HG02943 (cell line): Measurements from ENCODE around the gene PPP1R2.
A peak's percentile ranks its signal among the peaks of the same experiment; 100 is the strongest.
"Not testable (repeated sequence)": the region's sequence is repeated elsewhere in the genome, so short reads cannot be mapped to it uniquely, and the experiment has no call there.

ENCODE experiments used
- ATAC-seq: cut with Tn5 transposase; IDR thresholded peaks from one replicate; pipeline ENCODE4 v1.9.1; 2021; ENCODE audit warnings: mild to moderate bottlenecking, low read depth, moderate library complexity; ENCODE audit not compliant: unreplicated experiment

The PPP1R2 gene

GRCh38 chr3:195542698-195543499 is at the start of gene PPP1R2:
TSS of gene PPP1R2 (minus strand) at chr3:195543325. CDS start at chr3:195543025, 300 bp downstream.
- peak; percentile 70 for ATAC-seq

DNA sequence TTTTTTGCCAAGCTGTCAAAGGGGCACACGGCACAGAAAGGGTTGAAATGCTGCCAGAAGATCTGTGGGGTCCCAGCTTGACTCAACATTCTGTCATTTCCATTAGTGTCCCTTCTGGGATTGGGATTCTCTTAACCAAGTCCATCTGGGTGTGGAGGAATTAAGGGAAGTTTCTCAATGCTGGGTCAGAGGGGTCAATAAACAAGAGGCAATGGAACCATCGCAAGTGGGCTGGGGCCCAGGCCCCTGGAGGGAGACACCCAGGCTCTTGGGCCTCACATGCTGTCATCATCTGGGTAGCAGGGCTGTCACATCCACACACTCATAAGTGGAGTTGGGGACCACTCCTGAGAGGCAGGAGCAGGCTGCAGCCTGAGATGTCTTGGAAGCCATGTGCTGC is 48.7 kb upstream of the PPP1R2 start:
- no peak for ATAC-seq

GRCh38 chr3:195591220-195591619 is 48.1 kb upstream of the PPP1R2 start:
- no peak for ATAC-seq

GRCh38 chr3:195590381-195590780 is 47.3 kb upstream of the PPP1R2 start:
- ATAC-seq: not testable (repeated sequence)

DNA sequence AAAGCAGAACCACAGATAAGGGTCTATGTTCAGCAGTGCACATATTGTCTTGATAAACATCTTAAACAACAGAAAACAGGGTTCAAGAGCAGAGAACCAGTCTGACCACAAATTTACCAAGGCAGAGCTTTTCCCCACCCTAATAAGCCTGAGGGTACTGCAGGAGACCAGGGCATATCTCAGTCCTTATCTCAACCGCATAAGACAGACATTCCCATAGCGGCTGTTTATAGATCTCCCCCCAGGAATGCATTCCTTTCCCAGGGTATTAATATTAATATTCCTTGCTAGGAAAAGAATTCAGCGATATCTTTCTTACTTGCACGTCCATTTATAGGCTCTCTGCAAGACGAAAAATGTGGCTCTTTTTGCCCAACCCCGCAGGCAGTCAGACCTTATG is 46.7 kb upstream of the PPP1R2 start:
- ATAC-seq: not testable (repeated sequence)

DNA sequence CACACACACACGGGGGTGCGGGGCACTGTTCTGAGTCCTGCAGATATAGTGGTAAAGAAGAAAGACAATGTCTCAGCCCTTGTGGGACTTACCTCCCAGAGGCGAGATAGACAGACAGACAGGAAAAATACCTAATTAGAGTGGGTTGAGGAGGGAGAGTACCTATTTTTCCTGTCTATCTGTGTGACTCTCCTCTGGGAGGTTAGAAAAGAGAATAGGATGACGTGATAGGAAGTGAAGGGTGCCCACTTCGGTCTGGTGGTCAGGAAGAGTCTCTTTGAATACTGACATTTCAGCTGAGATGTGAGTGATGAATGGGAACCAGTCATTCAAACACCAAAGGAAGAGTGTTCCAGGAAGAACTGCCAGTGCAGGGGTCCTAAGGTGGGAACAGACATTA is 44.7 kb upstream of the PPP1R2 start:
- ATAC-seq: no peak

DNA sequence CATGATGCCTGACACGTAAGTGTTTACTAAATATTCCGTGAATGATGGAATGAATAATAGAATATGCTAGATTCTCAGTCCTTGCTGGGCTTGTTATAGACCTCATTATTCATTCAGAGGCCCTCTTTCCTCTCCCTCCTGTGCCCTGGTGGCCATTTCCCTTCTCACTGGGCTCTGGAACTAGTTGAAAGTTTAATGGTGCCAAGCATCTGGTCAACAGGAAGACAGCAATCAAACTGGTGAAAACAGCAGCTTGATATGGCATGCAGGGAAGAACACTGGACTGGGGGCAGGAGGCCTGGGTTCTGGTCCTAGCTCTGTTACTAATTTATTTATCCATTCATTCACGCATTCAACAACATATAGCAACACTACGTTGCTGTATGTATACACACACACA is 44.3 kb upstream of the PPP1R2 start:
- no peak for ATAC-seq

DNA sequence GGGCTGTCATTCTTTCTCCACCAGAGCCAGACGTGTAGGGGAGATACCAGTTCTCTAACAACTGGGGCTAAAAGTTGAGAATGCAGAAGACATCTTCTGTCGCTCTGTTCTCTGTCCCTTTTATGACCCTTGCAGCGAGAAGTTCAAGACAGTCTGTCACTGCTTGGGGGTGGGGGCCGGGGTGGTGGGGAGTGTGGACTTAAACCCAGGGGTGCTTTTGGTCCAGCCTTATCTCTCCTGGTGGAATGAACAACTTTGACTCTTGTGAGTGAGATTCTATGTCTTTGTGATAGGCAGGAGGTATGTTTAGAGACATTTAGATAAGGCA is 41.4 kb upstream of the PPP1R2 start:
- no peak for ATAC-seq

GRCh38 chr3:195583831-195584542 is 40.9 kb upstream of the PPP1R2 start, which contains the start of gene APOD:
TSS of gene APOD (minus strand) at chr3:195583940. CDS start at chr3:195579461, 4,479 bp downstream.
- ATAC-seq: no peak

GRCh38 chr3:195582947-195583346 is 39.8 kb upstream of the PPP1R2 start:
- no peak for ATAC-seq

GRCh38 chr3:195580744-195581443 is 37.8 kb upstream of the PPP1R2 start:
- ATAC-seq: no peak

DNA sequence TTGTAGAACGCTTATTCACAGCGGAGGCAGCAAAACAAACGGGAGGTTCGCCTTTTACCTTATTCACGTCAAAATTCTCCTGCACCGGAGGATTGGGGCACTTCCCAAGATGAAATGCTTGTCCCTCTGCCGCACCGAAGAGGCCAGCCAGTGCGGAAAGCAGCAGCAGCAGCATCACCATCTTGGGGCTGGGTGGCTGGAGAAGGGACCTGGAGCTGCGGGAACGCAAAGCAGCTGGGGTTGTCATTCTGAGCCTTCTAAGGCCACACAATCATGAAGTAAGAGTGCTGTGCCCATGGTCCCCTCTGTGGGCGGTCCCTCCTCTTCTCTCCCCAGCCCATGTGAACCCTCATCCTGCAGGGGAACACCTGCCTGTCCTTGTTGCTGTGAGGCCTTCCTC is 36.2 kb upstream of the PPP1R2 start:
- no peak for ATAC-seq

GRCh38 chr3:195578565-195578964 is 35.4 kb upstream of the PPP1R2 start:
- ATAC-seq: no peak

GRCh38 chr3:195577645-195578177 is 34.6 kb upstream of the PPP1R2 start:
- no peak for ATAC-seq

- ATAC-seq: no peak
Measured at GRCh38 chr3:195574497-195575304, 31.6 kb upstream of the PPP1R2 start.

GRCh38 chr3:195573611-195574496 is 30.7 kb upstream of the PPP1R2 start:
- no peak for ATAC-seq

DNA sequence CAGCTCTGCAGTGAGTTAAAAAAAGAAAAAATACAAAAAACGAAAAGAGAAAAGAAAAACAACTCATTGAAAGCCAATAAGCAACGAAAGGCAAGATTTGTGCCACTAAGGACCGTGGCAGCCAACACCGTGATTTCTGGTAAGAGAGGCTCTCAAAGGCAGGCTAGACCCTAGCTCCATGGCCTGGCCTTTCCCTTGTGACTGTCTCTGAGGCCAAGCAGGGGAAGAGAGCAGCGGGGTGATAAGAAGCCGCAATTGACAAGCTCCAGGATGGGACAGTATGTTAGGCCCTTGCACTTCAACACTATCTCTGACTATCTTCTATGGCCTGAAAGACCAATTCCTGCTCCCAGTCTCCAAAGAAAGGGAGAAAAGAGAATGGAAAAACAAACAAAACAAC is 28.2 kb upstream of the PPP1R2 start:
- ATAC-seq: no peak

DNA sequence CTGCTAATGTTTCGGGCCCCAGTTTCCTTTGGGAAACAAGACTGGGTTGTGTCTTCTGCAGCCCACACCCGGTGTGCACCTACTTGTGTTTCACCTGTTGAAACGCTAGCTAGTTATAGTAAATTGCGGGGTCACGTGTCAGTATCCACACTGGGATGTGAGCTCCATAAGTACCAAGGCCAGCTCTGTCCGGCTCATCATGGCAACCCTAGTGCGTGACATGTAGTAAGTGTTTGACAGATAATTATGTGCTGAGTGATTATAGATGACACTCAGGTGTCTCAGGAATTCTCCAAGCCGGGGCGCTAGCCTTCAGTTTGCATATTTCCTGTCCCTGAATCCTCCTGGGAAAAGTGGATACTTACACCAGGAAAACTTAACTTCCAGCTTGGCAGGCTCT is 27.8 kb upstream of the PPP1R2 start:
- ATAC-seq: no peak

GRCh38 chr3:195570344-195570743 is 27.2 kb upstream of the PPP1R2 start:
- ATAC-seq: no peak
